K562 (cell line): Measurements from ENCODE around the gene EML6. TPM values are rescaled to one million over a fixed set of nuclear protein-coding genes. Genes with fewer than 3 reads are reported as not detected.

ENCODE experiments used
- ARID3A ChIP-seq: IDR thresholded peaks from 2 replicates; pipeline ENCODE4 v1.6.1; 2012; ENCODE audit warnings: low read depth, low read length, improper control_type of control experiment, borderline replicate concordance
- CBX8 ChIP-seq: fragments of 200-600 bp; sonication (generic); IDR thresholded peaks from 2 replicates; pipeline ENCODE4 v1.6.1; 2012; ENCODE audit warnings: borderline replicate concordance, mixed run types, low read depth, mild to moderate bottlenecking, moderate library complexity, mixed read lengths, low read length, control low read depth, inconsistent platforms; ENCODE audit not compliant: poor library complexity, severe bottlenecking; ENCODE audit errors: extremely low read depth
- CREB3L1 ChIP-seq: fragments of 450-650 bp; IDR thresholded peaks from 2 replicates; pipeline ENCODE4 v1.6.1; 2014; ENCODE audit warnings: low read depth, mild to moderate bottlenecking, moderate library complexity, borderline replicate concordance
- NCOR1 ChIP-seq: fragments of 450-650 bp; IDR thresholded peaks from 2 replicates; pipeline ENCODE4 v1.6.1; 2016; ENCODE audit warnings: mild to moderate bottlenecking, moderate library complexity
- TARDBP ChIP-seq: fragments of 450-650 bp; IDR thresholded peaks from 2 replicates; pipeline ENCODE4 v1.6.1; 2016
- TSHZ1 ChIP-seq: fragments of 250-450 bp; sonication (Bioruptor Pico); IDR thresholded peaks from 2 replicates; pipeline ENCODE4 v1.4.0; 2020; ENCODE audit warnings: mild to moderate bottlenecking, moderate library complexity
- ZNF583 ChIP-seq: fragments of 250-450 bp; sonication (Bioruptor Pico); IDR thresholded peaks from 2 replicates; pipeline ENCODE4 v1.4.0; 2020
- polyA plus RNA-seq, 8 experiments: library from polyadenylated mRNA; depleted of rRNA in 4 of 8; stranded (reverse) in 5 of 8; unstranded in 3 of 8; fragments of >200 nt; fragmentation: Nextera tagmentation in 2 of 8; fragmentation: Illumina TruSeq in 1 of 8; extraction: Ambion mirVana in 2 of 8; extraction: Trizol in 1 of 8; gene quantifications; 2 replicates each; pipeline versions ENCODE4 v1.2.1 to v1.2.3, GENCODE V29; 2011 to 2014; ENCODE audit warnings: inconsistent platforms in 1 of 8, missing spikeins in 1 of 8
- total RNA-seq, 7 experiments: library from RNA; depleted of rRNA in 6 of 7; stranded (reverse); fragments of >200 nt in 6 of 7; fragmentation: Illumina TruSeq in 2 of 7; extraction: Trizol in 2 of 7; gene quantifications; 2 replicates each; pipeline versions ENCODE4 v1.2.1 to v1.2.3, GENCODE V29; 2011 to 2021; ENCODE audit warnings: low replicate concordance in 1 of 7

EML6 gene
- total and polyA plus RNA-seq, 9 of the 15 experiments (the other 6 are each of a cell fraction or from before 2014, with no cell fraction given) = 0.07 to 0.56 (median 0.25) TPM

- TF ChIP-seq TSHZ1 (CRISPR knock-in tag) (no peak), ARID3A (no peak), ZNF583 (no peak), TARDBP (no peak), NCOR1 (no peak), CREB3L1 (no peak), CBX8 (no peak)
Observed at GRCh38 chr2:54830546-54830945, 107.1 kb downstream of the EML6 start (continued).
